NCI-H524 (cell line): ENCODE measurements around the gene PLCB1.
A peak's percentile ranks its signal among the peaks of the same experiment; 100 is the strongest.

Experiments
- DNase-seq, 2 experiments: peaks; one replicate each; lab custom pipeline; 2025; lab: John Stamatoyannopoulos, UW

Gene PLCB1

GRCh38 chr20:8505476-8506200 is 373.6 kb downstream of the PLCB1 start:
- DNase-seq: no peak

- no peak for DNase-seq
These were observed 375.2 kb downstream of the PLCB1 start for GRCh38 chr20:8507231-8507630.

DNA sequence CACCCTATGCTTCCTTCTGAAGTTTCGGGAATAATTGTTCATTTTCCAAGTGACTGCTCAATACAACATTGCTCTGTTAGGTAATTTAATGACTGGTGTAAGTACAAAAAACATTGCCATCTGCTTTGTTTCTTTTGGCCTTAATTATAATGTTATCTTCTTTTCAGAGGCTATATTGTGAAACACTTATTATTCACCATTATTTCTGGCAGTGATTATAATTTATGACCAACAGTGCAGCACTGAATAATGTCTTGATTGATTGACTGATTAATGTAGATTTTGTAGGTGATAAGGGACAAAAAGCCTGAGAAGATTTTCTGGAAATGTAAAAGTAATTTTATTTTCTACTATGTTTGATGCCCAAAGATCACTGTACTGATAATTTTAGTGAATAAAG is 377.7 kb downstream of the PLCB1 start:
- no peak for DNase-seq

DNA sequence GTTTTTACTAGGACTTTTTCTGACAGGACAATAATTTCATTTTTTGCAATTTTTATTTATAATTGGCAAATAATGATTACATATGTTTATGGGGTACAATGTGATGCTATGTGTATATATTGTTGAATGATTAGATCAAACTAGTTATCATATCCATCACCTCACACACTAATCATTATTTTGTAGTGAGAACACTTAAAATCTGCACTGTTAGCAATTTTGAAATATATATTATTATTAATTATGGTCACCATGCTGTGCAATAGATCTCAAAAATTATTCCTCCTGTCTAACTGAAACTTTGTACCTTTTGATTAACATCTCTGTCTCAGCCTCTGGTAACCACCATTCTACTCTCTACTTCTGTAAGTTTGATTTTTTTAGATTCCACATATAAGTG is 378.7 kb downstream of the PLCB1 start:
- no peak for DNase-seq

DNA sequence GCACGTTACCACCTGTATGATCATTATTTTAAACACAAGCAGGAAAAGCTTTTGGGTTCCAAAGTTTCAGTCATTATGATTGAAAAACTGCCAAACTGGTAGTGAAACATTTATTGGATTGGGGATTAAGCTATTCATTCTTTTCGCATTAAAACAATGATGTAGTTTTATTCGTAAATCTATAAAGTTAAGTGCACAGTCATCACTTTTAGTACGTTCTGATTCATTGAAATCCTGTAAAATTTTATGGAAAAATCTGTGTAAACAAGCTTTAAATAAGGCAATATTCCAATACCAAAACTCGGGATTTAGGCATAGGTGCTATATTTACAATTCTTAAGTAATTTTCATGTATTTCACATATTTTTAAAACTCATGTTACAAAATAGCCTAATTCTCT is 379.9 kb downstream of the PLCB1 start:
- DNase-seq: no peak

DNA sequence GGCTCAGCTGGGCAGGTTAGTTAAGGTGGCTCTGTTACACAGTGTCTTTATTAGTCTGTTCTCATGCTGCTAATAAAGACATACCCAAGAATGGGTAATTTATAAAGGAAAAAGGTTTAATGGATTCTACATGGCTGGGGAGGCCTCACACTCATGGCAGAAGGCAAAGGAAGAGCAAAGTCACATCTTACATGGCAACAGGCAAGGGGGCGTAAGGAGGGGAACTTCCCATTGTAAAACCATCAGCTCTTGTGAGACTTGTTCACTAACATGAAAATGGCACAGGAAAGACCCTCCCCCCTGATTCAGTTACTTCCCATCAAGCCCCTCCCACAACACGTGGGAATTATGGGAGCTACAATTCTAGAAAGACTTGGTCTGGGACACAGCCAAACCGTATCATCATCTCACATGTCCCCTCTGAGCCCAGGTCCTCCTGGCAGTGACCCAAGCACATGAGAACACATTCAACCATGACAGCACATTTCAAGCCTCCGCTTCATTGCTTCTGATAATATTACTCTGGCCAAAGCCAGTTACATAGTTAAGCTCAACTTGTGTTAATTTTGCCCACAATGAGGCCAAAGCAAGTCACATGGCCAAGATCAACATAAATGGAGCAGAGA is 383.9 kb downstream of the PLCB1 start:
- no peak for DNase-seq

DNA sequence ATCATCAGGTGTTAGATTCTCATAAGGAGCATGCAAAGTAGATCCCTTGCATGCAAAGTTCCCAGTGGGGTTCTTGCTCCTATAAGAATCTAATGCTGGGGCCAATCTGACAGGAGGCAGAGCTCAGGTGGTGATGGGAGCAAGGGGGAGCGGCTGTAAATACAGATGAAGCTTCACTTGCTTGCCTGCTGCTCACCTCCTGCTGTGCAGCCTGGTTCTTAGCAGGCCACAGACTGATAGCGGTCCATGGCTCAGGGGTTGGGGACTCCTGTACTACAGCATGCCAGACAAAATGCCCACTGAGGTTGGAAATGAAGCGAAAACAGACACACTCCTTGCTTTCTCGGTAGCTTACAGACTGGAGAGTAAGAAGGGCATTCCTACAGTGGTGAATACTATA is 386.8 kb downstream of the PLCB1 start:
- peak in 1 of 2 experiments; percentile 31 for DNase-seq

- DNase-seq: no peak
These were observed 387.8 kb downstream of the PLCB1 start for GRCh38 chr20:8519887-8520286.

DNA sequence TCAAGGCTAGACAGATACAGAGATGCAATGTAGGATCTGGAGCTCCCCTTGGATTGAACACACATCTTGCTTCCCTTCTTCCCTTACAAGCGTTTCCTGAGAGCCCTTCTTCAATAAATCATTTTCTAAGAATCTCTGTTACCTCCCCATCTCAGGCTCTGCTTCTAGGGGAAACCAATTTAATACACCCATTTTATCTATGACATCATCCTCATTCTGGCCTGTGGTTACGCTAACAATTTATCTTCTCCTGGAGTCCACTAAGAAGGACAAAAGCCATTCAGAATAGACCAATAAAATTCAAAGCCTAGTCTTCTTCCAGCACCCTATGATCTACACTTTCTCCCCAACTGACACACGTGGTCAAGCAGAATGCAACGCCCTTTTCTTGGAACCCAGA is 390.1 kb downstream of the PLCB1 start:
- no peak for DNase-seq

DNA sequence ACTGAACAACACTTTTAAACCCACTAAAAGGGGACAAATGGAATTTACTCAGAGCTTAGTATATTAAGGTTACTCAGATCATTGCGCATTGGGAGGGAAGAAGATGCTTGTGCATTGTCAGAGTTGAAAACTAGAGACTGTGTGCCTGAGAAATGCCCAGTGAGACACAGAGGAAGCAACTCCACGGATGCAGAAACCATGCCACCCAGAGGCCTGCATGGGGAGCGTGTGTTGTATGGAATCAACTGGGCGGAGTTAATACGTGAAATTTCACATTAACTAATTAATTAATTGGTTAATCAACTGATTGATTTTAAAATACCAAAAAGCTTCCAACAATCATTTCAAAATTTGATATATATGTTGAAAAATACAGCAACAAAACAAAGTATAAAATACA is 391.6 kb downstream of the PLCB1 start:
- peak in 1 of 2 experiments; percentile 42 for DNase-seq

DNA sequence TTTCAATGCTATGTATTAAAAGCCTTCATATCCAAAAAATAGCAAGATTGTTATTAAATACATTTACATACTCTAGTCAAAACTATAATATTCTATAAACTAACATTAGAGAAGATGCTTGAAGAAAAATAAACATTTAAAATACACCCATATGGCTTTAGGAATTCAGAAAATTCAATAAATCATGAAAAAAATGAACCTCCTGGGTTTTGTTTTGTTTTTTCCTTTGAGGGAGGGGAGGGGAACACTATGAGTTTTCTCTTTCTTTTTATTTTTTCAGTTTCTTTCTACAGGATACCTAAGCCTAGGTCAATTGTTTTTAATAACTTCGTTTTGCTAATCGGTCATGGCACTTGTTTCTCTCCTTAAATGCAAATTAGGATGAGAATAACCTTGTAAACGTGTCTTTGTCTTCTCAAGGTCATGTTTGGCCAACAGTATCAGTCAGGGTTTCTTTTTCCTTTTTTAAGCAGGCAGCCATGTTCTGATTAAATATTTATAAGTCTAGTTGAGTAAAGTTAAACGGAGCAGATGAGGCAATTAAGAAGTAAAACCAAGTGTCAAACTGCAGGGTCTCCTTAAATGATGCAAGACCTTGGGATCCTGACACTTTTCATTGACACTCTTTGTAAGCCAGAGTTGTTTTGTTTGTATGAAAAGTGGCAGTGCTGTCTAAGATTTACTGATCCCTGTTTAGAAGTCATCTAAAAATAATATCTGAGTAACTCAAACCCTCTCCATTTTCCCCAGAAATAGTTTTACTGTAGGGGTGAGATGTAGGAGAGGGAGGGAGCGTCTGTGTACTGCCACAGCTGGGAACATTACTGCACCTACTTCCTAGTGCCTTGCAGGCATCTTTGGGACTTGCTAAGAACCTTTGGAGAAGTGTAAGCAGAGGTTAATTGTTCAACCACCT is 392.3 kb downstream of the PLCB1 start:
- peak in 1 of 2 experiments; percentile 16 for DNase-seq

DNA sequence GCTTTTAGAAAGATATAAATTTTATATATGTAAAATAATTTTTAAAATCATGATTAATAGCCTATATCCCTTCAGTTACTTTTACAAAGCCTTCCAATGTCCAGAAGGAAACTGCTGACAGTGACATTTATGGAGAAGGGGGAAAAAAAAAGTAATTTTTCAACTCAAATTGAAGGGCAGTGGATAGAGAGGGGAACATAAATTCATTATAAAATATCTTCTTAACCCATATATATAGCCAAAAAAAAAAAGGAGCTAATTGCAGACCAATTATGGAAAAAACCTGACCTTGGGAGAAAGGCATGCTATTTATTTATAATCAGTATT is 392.9 kb downstream of the PLCB1 start:
- DNase-seq: no peak

DNA sequence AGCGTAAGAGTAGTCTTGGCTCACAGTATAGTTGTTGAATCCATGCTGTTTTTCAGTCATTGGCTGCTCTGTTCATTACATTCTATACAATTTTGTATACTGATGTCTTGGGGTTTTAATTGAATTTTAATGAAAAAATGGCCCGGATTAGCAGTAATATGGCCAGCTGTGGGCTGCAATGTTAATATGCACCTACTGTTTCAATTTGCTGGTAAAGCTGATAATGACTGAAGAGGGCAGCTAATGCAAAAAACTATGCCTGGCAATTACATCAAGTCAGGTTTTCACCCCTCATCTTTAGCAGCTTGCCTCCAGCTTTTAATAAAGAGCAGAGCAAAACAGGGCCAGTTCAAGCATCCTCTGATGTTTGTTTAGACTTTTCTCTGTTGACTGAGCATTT is 394.5 kb downstream of the PLCB1 start:
- peak; percentile 57 to 87 for DNase-seq

DNA sequence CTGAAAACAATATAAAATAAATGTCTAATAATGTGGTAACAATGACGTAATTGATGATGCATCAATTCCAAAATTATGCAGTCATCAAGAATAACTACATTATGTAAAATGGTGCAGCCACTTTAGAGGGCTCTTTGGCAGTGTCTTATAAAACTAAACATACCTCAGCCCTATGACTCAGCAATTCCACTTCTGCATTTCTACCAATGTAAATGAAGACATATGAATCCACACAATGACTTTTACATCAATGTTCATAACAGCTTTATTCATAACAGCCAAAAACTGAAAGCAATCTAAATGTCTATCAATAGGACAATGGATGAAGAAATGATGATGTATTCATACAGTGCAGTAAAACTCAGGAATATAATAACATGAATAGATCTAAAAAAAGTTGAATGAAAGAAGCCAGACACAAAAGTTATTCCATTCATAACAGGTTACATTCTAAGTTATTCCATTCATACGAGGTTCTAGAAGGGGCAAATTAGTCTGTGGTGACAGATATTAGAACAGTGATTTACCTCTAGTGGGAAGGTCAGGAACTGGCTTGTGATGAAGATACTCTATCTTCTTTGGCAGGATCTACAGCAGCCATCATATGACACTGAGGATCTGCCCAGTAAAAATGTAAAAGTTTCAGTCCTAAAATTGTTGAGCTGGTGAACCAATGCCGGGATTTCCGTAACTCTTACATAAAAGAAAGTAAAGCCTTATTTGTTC is 396.1 kb downstream of the PLCB1 start:
- no peak for DNase-seq

DNA sequence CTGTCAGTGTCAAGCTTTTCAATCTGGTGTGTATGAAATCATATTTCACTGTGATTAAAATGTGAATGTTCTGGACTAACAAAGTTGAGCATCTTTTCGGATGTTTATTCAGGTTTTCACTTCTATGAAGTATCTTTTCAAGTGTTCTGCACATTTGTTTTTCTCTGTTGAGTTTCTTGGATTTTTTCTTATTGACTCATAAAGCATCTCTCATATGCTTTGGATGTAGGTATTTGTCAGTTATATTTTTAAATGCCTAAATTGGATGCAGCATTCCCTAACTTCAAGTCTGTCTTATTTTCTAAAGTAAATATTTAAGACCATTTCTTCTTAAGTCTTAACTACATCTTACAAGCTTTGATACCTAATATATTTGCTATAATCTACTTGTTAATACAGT is 398.0 kb downstream of the PLCB1 start:
- no peak for DNase-seq

GRCh38 chr20:8532169-8532568 is 400.1 kb downstream of the PLCB1 start:
- DNase-seq: peak; percentile 26 to 60

DNA sequence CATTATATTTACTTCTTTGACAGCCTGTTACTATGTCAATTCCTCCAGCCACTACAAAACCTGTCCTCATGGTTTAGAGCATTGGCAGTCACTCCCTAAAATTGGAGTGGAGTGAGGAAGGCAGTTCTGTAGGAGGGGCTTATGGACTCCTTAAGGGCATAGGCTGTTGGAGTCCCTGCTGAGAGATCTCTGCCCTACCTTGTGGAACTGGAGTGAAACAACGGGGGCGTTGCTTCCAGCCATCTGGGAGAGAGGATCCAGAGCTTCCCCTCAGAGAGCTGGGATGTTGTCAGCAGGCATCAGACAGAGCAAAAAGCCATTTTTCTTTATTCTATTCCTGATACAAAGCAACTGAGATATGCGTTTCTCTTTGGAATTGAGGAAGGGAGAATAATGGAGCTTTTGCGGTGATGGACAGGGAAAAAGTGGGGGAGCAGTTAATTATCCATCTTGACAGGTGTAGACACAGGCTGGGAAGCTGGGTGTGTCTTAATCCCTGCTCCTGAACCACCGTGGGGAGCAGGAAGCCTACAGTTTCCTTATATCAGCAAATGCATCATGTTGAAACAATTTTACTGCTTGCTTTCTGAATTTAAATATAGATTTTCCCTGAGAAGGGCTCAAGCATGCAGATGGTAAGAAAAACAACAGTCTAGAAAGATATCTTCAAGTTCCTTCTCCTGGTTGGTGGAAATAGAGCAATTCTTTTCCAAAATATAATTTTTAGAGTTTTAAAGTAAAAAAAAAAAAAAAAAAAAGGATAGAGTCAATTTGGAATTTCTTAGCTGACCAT is 402.5 kb downstream of the PLCB1 start:
- peak; percentile 26 to 72 for DNase-seq

GRCh38 chr20:8535403-8536261 is 403.6 kb downstream of the PLCB1 start:
- peak; percentile 11 to 16 for DNase-seq

DNA sequence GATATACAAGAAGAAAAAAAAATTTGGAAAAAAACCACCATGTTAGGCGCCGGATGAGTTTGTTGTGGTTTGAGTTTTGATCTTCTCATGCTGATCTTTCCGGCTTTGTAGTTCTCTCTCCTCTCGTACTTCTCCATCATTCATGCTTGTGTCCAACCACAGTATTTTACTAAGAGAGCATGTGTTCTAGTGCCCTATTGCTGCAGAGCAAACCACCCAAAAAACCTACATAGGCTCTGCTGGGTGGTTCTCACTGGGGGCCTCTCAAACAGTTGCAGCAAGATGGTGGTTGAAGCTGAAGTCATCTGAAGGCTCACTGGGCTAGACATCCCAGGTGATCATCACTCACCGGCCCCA is 404.2 kb downstream of the PLCB1 start:
- DNase-seq: no peak

DNA sequence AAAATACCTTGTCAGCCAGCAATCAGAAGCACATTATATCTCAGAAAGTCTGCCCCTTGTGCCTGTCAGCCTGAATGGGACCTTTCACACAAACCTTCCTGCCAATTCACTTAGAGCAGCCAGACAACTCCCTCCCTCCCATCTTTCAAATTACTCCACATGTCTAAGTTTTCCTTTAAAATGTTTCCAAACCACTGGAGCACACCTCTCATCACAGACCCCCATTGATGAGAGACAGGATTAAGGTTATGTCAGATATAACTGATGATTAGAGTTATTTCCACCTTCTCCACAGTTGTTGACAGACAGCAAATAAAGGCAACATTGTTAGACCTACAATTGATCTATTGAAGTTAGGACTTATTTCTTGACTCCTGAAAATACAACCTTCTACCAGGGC is 408.4 kb downstream of the PLCB1 start:
- no peak for DNase-seq

- no peak for DNase-seq
These were observed 410.0 kb downstream of the PLCB1 start for GRCh38 chr20:8542110-8542486.
